C4-2B (cell line): ENCODE results near the gene KDM4C.

Experiments
- ZFX ChIP-seq: fragments of 450-650 bp; IDR thresholded peaks from 2 replicates; pipeline ENCODE4 v1.6.1; 2017
- TF ChIP-seq, protein P1 (sequence below): fragments of 450-650 bp; conservative IDR thresholded peaks from 2 replicates; pipeline ENCODE4 v1.5.1; 2017; ENCODE audit warnings: mild to moderate bottlenecking

DNA sequence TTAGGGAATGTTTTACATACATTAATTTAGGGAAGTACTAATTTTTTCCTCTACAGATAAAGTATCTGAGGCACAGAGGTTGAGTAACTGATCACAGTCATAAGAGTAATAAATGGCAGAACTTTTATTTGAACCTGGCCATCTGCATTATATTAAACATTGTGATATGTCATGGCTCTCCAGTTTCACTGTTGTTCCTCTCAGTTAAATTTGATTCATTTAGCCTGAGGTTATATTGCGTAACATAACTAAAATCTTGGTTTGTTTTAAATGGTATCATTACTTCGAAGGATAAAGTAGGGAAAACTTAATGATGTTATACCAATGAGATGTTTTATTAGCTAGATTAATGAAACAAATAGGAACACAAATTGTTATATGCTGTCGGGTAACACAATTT is 284.4 kb downstream of the KDM4C start:
- TF ChIP-seq, protein P1, sequence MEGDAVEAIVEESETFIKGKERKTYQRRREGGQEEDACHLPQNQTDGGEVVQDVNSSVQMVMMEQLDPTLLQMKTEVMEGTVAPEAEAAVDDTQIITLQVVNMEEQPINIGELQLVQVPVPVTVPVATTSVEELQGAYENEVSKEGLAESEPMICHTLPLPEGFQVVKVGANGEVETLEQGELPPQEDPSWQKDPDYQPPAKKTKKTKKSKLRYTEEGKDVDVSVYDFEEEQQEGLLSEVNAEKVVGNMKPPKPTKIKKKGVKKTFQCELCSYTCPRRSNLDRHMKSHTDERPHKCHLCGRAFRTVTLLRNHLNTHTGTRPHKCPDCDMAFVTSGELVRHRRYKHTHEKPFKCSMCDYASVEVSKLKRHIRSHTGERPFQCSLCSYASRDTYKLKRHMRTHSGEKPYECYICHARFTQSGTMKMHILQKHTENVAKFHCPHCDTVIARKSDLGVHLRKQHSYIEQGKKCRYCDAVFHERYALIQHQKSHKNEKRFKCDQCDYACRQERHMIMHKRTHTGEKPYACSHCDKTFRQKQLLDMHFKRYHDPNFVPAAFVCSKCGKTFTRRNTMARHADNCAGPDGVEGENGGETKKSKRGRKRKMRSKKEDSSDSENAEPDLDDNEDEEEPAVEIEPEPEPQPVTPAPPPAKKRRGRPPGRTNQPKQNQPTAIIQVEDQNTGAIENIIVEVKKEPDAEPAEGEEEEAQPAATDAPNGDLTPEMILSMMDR = no peak
- TF ChIP-seq ZFX = no peak
